Skin of body (tissue), 2 donors: ENCODE data around the gene TCEA3. TPM values are rescaled to one million over a fixed set of nuclear protein-coding genes. Genes with fewer than 3 reads are reported as not detected.
"Not testable (repeated sequence)": the region's sequence is repeated elsewhere in the genome, so short reads cannot be mapped to it uniquely, and the experiment has no call there.

ENCODE experiments used
- DNase-seq: peaks from one replicate; lab custom pipeline; 2025; lab: John Stamatoyannopoulos, UW
- total RNA-seq: library from RNA; depleted of rRNA; stranded (reverse); fragments of >200 nt; gene quantifications from one replicate; pipeline ENCODE4 v1.2.3, GENCODE V29; 2014

Gene TCEA3
- total RNA-seq, 1 donor from 2014 or later: 66.2 TPM

DNA sequence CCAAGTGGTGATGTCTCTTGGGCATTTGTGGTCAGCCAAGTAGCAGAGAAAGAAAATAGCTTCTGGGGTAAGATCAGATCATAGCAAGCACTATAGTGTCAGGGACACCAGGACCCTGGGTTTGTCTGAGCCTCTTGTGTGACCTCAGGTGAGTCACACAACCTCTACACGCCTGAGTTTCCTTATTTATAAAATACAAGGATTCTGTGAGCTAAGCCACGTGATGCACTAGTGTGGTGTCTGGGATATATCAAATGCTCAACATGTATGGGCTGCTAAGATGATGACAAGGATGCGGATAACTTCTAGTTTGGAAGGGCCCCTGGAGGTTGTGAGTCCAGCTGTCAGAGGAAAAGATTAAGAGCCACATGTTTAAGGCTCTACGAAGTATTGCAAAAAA is 30.4 kb downstream of the TCEA3 start:
- peak; percentile 74 for DNase-seq

- no peak for DNase-seq
These were observed 30.8 kb downstream of the TCEA3 start for GRCh38 chr1:23393706-23394105.

- DNase-seq: peak; percentile 38
These were observed 32.3 kb downstream of the TCEA3 start for GRCh38 chr1:23392125-23392855.

DNA sequence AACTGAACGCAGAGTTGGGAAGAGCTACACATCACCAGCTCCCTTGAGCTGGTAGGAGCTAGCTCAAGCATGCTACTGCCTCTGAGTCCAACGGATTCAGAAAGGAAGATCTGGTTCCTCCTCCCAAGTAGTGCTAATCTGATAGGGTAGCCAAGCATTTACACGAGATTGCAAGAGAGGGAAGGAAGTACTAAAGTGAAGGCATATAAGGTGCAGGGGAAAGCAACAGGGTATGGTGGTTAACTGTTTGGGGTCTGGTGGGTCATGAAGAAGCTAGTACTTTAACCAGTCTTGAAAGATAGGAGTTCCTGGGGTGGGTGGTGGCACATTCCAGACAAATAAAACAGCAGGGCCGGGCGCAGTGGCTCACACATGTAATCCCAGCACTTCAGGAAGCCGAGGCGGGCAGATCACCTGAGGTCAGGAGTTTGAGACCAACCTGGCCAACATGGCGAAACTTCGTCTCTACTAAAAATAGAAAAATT is 34.7 kb downstream of the TCEA3 start:
- DNase-seq: no peak

- DNase-seq: no peak
These were observed 37.1 kb downstream of the TCEA3 start for GRCh38 chr1:23387494-23387893.

DNA sequence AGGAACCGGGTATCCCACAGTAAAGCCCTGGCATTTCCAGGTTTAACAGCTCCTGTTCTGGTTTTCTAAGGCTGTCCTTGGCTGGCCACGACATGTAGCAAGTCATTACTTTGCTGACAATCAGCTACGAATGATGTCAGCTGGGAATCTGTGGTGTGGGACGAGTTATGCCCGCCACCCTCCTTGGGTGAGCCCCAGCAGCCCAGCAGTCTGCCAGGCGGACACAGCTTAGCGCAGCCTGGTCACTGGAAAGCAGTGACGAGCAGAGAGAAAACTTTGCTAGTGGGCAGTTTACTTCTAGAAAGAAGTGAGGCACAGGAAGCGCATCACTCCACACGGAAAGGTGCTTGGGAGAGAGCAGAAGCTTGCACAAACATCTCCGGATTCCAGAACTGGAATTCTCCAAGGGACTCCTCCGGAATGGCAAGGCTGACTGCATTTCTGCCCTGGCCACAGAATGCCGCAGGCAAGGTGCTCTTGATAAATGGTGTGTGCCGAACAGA is 39.4 kb downstream of the TCEA3 start:
- DNase-seq: no peak

DNA sequence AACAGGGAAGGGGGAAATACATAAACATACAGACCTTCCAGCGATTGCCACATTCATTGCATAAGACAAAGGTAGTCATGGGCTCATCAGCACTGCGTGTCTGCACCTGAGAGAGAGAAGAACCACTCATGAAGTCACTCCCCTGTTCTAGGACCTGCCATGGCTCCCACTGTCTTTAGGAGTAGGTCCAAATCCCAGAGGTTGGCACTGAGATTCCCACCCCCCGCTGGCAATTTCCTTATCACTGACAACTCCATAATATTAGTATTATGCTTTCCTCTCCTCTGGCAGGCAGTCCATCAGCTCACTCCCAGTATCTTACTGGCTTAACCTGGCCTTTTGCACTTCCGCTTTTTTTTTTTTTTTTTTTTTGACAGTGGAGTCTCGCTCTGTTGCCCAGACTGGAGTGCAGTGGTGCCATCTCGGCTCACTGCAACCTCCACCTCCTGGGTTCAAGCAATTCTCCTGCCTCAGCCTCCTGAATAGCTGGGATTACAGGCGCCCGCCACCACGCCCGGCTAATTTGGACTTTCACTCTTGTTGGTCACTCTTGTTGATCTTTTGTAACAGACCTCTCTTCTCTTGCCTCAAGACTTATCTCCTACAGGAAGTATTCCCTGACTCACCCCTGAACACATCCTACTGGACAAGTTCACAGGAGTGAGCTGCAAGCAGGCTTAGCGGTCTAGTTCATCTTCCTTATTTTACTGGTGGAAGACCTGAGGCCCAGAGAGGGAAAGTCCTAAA is 40.1 kb downstream of the TCEA3 start:
- DNase-seq: no peak

DNA sequence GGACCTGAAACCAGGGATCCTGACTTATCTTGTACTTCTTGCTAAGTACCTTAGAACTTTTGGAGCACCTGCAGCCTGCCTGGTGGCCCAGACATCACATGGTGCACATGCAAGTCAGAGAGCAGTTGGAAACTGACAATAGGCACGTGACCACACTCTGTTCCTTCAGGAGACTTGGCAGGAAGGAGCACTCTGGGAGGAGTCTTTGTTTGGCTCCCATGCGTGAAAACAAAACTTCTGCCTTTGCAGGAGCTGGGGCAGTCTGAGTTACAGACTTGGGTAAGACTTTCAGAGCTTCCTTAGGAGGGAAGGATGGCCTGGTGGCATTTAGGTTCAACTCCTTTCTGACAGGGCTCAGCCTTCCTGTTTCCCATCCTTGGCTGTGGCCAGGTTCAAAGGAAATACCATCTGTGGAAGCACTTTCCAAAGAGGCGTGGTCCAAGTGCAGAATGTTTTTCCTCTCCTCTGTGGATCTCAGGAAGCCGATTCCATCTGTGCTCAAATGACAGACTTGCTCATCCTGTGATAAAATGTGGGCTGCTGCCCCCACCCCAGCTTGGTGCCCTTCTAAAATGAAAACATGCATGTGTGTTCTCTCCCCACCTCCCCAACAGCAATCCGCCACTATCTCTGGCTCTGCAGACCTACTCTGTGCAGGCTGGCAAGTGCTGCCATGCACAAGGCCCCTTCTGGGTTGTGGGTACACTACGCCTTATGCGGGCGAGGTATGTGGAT is 40.8 kb downstream of the TCEA3 start:
- no peak for DNase-seq

DNA sequence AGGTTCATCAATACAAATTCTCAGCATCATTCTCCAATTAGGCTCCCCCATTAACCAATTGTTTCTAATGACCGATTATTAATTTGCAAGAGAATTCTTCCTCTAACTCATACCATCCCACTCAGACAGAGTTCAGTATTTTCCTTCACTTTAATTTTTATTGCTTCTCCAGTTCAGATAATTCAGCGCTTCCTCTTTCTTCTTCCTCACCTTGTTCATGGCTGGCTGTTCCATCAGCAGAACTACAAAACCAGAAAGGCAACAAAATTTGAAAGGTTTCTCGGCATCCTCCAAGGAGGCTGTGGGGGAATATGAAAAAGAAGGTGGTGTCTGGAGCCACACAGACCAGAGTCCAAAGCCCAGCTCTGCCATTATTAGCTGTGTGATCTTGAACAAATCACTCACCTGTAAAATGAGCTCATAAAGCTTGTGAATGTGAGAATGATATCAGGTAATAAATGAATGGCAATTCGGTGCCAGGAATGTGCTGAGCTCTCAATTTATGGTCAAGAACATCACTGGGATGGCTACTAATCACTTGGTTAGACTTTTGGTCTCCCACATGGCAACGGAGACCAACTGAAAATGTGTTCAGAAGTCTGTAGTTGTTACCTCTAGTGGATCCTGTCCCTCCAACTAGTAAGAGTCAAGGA is 43.2 kb downstream of the TCEA3 start:
- no peak for DNase-seq

GRCh38 chr1:23380719-23381118 is 43.8 kb downstream of the TCEA3 start:
- no peak for DNase-seq

DNA sequence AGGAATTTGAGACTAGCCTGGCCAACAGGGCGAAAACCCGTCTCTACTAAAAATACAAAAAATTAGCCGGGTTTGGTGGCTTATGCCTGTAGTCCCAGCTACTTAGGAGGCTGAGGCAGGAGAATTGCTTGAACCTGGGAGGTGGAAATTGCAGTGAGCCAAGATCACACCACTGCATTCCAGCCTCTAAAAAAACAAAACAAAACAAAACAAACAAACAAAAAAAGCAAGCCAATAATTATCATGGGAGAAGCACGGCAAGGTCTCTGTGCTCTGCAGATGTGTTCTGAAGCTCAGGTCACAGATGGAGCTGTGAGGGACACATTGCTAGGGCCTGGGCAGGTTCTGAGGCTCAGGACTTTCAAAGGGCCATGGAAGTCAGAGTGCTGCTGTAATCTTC is 44.3 kb downstream of the TCEA3 start:
- DNase-seq: not testable (repeated sequence)

DNA sequence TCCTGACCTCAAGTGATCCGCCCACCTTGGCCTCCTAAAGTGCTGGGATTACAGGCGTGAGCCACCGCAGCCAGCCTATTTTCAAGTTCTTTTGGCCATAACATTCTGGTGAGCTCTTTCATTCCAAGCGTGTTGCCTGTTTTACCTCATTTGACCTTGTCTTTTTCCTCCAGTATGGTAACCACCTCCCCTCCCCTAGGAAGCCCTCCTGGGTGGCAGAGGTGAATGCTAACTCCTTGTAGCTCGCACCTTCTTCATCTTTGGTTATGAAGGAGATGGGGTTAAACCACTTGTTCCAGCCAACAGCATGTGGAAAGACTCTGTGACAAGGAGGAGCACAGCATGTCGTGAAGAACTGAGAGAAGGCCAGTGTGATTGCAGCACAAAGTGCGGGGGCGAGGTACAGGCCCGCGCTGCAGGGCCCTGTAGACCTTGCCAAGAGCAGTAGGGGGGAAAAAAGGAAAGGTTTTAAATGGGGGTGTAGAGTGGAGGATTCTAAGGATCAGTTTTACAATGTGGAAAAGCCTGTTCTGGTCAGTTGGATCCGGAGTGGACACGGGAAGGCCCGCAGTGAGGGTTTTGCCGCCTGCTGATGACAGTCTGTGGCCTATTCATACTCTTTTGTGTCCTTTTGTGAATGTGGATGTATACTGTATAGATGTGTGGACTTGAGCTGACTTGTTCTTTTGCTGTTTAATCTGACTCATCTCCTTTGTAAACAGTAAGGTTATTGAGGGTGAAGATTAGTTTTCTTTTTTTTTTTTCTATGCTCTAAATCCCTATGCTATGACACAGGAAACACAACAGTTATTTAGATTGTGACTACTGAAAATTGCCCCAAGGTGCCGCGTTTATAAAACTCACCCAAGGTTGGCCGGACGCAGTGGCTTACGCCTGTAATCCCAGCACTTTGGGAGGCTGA is 47.4 kb downstream of the TCEA3 start:
- no peak for DNase-seq

GRCh38 chr1:23374079-23374735 is 50.3 kb downstream of the TCEA3 start:
- DNase-seq: not testable (repeated sequence)

DNA sequence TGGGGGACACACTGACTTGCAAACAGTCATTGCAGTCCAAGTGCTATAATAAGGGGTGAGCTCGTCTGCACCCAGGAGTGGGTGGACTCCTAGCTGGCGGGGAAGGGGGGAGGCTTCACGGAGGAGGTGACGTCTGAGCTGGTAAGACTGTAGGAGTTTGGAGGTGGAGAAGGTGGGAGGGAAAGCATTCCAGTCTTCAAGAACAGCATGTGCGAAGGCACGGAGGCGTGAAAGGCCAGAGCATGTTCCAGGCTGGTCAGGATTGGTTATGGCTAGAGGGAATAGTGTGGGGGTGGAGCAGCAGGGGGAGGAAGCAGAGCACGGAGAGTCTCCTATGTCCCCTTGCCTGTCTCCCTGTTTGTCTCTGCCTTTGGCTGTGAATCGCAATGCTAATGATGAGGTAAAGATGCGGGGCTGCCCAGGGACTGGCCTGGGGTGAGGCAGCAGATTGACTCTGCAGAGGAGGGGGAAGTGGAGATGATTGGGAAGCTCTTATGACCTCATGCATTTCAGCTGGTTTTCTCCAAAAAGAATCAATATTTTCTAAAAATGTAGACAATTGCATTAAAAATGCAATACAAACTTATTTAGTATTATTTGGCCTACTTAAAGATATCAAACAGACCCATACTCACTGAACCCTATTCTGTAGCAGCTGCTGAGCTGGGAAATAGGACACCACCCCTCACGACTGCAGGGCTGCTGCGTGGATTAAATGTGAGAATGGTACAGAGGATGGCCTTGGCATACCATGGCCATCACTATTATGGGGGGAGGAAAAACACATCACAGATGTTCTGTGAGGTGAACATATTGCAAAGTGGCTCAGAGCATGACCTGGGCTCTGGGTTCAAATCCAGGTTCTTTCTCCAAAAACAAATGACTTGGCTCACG is 52.3 kb downstream of the TCEA3 start:
- no peak for DNase-seq

DNA sequence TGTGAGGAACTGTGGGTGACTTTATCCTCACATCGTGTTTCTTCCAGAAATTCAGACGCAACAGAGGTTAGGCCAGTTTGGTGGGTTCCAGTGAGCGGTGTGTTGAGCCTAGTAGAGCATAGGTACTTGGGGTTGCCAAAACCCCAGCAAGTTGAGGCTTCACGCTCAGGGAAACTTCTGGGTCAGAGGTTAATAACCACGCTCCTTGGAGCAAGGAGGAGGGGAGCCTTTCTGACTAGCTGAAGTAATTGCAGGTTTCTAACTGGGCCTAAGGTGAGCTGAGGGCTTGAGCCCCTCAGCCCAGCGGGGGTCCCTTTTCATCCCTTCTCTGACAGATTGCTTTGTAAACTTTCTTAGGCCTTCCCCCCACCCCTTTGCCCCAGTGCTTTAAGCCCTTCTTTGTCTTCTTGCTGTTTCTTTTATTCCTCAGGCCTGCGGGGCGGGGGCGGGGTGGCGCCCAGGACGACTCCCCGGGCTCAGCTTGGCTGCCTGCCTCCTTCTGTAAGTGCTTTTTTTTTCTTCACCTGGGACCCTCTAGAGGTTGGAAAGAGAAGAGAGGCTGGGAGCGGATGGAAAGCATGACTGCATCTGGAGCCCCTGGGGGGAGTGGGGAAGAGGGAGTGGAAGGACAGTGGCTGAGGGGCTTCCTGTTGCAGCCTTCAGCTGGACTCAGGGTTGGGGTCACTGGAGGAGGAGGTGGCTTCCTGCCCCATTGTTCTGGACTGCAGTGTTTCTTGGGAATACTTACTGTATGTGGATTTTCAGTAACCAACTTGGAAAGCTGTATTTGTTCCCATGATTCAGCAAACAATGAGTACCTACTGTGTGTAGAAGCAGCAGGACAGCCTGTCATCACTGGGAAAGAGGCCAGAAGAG is 53.6 kb downstream of the TCEA3 start:
- DNase-seq: peak; percentile 67

DNA sequence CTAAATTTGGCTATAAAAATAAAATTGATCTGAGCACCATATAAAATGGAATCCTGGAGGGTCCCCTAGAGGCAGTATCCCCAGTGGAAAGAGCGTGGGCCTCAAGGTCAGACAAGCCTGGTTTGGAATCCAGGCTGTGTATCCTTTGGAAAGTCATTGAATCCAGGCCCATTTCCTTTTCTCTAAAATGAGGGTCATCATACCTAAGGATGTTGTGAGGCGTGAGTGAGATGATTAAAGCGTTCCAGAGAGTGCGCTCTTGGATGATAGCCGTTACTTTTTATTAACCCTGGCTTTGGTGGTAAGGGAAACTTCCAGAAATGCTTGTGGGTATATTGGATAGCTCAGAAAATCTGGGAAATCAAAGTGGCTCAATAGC is 54.2 kb downstream of the TCEA3 start:
- DNase-seq: no peak

- peak; percentile 96 for DNase-seq
These were observed 55.1 kb downstream of the TCEA3 start, which contains the start of gene ZNF436 for GRCh38 chr1:23369335-23370013. Gene ZNF436 (minus strand): TSS chr1:23369836. CDS start chr1:23368005, 1,831 bp downstream.
